GM18909 (cell line): ENCODE measurements around the gene SLC22A16.
"Not testable (repeated sequence)": the region's sequence is repeated elsewhere in the genome, so short reads cannot be mapped to it uniquely, and the experiment has no call there.

ENCODE experiments used
- ATAC-seq: cut with Tn5 transposase; IDR thresholded peaks from one replicate; pipeline ENCODE4 v1.9.1; 2021; ENCODE audit warnings: mild to moderate bottlenecking; ENCODE audit not compliant: unreplicated experiment, poor library complexity

Gene SLC22A16

DNA sequence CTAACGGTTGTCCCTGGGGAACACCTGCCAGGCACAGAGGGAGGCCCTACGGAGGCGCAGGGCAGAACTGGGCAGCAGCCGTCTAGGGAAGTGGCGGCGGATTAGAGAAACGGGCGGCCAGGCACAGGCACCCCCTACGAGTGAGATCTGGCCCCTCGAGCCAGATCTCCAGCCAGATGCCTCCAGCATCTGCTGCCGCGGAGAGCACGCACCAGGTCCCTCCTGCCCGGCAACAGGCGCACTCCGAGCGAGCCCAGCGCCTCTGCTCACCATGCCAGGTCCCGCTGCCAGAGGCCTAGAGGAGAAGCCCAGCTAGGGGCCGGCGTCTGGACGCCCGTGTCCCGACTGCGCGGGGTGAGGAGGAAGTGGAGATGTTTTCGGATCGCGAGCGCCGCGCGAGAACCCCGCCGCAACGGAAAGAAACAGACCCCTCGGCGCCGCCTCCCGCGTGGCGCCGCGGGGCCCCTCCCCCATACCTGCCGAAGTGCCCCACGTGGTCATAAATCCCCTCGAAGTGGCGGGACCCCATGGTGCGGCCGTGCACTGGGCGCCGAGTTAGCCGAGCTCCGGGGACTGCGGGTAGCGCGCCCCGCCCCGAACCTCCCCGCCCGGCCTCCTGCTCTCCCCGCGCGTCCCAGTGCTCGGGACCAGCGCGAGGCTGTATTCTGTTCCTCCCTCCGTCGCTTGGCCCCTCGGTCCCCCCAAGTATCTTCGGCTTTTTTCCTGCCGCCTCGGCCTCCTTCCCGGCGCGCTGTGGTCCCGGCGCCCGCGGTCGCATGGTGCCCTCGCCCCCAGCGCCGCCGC, at the start of gene SLC22A16:
TSS of gene SLC22A16 (minus strand) at position 568 of the 804 bp plus-strand sequence. CDS start at position 529, 39 bp downstream.
- no peak for ATAC-seq

GRCh38 chr6:110525001-110525400, 48.6 kb upstream of the SLC22A16 start:
- no peak for ATAC-seq

DNA sequence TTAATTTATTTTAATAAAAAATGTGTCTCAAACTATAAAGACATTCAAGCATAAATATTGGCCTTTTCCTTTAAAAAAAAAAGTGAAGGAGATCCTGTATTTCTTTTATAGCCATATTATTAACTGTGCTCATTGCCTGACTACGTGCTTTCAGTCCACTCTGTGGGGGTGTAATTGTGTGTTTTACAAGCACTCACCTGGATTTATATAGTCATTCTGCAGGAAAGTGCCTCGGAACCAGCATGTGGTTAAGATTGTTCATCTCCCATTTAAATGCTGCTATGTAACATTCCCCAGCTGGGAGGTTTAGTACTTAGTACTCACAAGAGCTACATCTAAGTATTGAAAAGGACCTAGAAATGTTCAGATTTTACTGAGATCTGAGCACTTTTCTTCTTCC, 47.9 kb upstream of the SLC22A16 start:
- ATAC-seq = no peak

GRCh38 chr6:110523451-110524021, 47.1 kb upstream of the SLC22A16 start:
- ATAC-seq = no peak

DNA sequence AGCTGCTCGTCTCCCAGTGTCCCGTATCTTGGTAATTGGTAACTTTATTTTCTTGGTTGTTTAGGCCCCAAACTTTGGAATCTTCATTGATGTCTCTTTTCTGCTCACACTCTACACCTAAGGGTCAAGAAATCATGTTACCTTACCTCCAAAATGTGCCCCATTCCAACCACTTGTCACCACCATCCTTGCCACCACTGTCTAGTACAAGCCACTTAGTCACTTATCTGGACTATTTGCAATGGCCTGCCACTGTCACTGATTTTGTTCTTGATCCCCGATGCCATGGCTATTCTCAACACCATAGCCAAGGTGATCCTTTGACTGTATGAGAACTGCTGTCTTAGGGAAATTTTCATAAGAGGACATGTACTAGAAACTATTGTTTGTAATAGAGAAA, 46.0 kb upstream of the SLC22A16 start:
- no peak for ATAC-seq

DNA sequence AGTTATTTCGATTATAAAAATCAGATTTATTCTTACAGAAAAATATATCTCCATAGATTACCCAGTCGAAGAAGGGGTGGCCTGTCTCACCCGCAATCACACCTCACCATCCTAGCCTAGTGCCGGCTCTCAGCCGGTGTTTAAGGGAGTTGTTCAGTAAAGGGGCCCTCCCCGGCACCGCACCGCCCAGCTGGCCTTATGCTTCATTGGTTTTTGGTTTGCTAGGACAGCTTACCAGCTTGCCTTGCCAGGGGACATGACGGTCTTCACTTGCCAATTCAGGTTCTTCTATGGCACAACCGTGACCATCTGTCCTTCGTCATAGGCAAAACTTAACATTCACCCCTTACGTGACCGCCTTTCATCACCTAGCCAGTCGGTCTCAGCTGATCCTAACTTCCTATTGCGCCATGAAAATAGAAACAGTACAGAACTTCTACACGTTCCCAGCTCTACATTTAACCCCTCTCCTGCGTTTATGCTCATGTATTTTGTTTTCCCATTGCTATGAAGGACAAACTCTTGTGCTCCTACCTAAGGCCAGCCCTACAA, 44.7 kb upstream of the SLC22A16 start:
- ATAC-seq = no peak

DNA sequence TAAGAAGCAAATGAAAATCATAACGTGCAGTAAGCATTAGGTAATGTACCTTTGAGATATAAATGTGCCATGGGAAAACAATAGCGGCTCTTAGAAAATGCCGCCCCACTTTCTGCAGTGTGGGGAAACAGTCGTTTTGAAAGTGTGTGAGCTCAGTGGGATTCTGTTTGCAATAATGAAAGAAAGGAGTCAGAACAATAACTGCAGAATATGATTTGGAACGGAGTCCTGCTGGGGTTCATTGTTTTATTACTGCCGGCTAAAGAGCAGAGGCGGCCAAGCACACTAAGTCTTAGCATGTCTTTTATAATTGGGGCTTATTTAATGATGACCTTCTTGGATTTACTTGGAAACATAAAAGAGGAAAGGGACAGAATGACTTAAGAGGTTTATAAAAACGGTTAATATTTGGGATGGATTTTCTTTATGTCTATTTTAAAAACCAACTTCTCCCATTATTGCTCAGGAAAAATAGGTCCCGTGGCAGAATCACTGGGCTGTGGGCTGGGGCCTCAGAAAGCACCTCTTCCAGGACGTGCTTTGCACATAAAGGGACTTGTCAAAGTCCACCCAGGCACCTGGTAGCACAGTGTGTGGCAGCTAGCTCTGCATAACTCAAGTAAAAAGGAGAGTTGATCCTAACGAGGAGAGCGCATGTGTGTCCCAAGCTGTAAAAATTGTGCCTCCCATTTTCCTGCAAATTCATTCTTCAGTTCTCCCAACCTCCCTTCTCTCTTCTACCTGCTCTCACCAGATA, 44.0 kb upstream of the SLC22A16 start:
- no peak for ATAC-seq

- ATAC-seq = no peak
Measured at GRCh38 chr6:110517601-110518281, 41.3 kb upstream of the SLC22A16 start.

DNA sequence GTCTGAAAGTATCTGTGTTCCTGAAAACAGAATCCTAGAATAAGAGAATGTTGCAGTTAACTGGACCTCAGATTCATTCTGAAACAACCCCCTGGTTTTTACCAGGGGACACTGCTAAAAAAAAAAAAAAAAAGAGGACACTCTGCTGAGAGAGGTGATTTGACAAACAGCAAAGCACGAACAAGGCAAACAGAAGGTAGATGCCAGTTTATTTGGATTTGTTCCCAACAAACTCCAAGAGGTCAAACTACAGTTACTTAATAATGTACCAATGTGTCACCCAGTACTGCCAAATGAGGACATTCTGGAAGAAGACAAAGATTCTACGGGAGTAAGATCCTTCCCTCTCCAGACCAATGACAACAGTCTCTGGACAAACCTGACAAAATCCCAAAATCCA, 40.6 kb upstream of the SLC22A16 start:
- no peak for ATAC-seq

- ATAC-seq = no peak
Measured at GRCh38 chr6:110514818-110515217, 38.4 kb upstream of the SLC22A16 start.

DNA sequence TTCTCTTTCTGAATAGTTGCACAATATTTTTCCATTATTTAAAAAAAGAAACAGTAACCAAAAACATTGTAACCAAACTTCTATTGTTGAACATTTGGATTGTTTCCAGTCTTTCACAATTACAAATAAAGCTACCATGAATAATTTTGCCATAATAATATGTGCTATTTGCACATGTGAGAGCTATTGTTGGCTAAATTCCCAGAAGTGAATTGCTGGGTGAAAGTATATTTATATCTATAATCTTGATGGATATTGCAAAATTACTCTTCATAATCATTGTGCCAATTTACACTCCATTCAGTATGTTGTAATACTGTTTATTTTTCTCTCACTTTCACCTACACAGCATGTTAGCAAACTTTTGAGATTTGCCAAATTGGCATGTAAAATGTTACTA, 36.6 kb upstream of the SLC22A16 start:
- ATAC-seq = no peak

DNA sequence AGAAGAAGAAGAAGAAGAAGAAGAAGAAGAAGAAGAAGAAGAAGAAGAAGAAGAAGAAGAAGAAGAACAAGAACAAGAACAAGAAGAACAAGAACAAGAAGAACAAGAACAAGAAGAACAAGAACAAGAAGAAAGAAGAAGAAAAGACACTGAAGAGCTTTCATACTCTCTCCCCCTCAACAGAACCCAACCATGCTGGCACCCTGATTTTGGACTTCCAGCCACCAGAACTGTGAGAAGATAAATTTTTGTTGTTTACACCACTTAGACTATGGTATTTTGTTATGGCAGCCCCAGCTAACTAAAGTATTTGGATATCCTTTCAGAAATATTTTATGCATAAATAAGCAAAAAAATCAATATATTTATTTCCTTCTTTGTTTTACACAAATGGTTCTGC, 36.1 kb upstream of the SLC22A16 start:
- not testable (repeated sequence) for ATAC-seq

DNA sequence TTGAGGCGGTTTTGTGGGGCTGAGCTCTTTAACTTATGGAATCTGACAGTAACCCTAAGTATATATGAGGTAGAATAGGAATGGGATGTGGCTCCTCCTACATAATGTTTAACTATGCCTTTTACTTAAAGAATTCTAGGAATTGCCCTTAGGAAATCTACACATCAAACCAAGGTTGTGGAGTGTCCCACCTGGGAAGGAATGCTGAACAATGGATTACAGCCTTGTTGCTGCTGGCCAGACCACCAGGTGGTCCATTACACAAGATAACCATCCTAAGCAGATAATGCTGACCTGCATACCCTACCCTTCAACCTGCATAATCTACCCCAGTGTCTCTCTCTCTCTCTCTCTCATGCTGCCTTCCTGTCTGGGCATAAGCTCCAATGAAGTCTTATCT, 35.0 kb upstream of the SLC22A16 start:
- no peak for ATAC-seq

GRCh38 chr6:110509617-110510241, 33.3 kb upstream of the SLC22A16 start:
- no peak for ATAC-seq

GRCh38 chr6:110504891-110505290, 28.5 kb upstream of the SLC22A16 start:
- not testable (repeated sequence) for ATAC-seq

- ATAC-seq = no peak
Measured at GRCh38 chr6:110495949-110496348, 19.5 kb upstream of the SLC22A16 start.

GRCh38 chr6:110493253-110493800, 16.9 kb upstream of the SLC22A16 start:
- ATAC-seq = no peak

DNA sequence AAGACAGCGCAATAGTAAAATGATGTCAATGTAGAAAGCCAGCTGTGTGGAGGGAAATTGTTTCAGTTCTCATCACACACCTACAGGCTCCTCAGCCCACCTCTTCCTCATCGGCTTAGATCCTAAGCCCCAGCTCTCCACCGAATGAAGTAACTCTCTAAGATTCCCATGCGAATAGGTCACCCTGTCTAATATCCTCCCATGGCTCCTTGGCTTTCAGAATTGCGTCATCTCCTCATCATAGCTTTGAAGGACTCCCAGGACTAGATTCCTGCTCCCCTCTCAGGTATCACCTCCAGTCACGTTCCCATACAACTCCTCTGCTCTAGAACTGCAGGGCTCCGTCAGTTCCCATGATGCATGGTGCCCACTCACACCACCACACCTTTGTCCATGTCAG, 16.2 kb upstream of the SLC22A16 start:
- ATAC-seq = no peak

GRCh38 chr6:110491644-110492317, 15.4 kb upstream of the SLC22A16 start:
- no peak for ATAC-seq
